ENCODE data around the gene EDN2.

EDN2 gene

DNA sequence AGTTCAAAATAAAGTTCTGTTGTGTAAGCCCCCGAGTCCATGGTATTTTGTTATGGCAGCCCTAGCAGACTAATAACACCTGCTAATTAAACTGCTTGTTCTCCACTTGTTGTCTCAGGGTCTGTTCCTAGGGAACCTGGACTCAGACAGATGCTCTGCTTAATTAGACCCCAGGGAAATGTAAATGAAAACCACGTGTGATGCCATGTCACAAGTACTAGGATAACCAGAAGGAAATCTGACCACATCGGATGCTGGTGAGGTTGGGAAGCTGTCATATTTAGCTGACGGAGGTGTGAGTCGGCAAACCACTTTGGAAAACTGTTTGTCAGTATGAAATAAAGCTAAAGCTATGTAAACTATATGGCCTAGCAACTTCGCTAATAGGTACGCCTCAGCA, 19.6 kb downstream of the EDN2 start:
- DNase-seq (ENCODE audit: low read depth), result no peak

DNA sequence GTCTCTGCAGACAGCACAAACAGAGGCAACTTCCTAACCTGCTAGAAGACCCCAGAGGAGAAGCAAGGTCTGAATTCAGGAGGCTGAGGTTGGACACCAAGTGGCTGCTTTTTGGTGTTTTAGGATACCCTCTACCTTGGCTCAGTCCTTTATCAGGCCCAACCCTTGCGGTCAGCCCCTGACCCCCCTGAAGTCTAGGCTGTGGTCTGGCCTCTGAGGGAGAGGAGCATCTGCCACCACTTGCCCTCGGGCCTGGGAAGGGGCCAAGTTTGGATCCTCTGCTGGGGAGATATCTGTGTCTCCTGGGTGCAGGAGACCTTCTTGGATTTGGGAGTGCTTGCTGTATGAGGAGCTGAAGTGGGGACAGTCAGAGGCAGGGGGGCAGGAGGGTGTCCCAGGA, 21.0 kb downstream of the EDN2 start:
- no peak for DNase-seq (ENCODE audit: low read depth)

GRCh38 chr1:41462680-41463004, 21.8 kb downstream of the EDN2 start:
- DNase-seq (ENCODE audit: low read depth), result no peak

- DNase-seq (ENCODE audit: low read depth), result no peak
Measured at GRCh38 chr1:41461790-41462679, 22.4 kb downstream of the EDN2 start.

DNA sequence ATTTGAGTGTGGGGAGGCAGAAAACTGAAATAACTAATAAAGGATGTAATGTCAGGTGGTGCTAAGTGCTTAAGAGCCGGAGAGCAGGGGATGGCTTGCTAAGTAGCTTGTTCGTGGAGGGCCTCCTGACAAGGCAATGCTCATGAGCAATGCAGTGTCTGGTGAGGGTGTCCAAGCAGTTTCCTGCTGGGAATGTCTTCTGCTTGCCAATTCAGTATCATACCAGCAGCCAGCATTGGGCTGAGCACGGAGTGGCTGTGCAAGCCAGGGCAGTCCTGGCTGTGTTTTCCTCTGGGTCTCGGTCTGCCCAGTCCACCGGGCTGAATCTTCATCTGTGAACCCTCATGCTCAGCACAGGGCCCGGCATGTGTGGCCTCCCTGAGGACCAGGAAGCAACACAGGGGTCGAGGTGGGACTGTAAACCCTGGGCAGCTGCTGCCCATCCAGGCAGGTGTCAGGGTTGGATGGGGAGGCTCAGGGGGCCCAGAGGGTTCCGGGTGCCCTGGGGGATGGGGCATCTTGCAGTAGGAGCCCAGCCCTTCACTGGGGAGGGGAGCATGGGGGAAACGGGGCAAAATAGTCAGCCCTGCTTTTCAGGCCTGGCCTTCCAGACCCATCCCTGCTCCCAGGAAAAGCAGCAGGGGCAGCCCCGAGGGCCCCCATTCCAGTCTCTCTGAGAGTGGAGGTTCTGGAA, 27.5 kb downstream of the EDN2 start:
- DNase-seq (ENCODE audit: low read depth), result no peak

GRCh38 chr1:41455479-41456332, 28.8 kb downstream of the EDN2 start:
- no peak for DNase-seq (ENCODE audit: low read depth)

GRCh38 chr1:41454406-41454805, 30.1 kb downstream of the EDN2 start:
- DNase-seq (ENCODE audit: low read depth), result no peak

GRCh38 chr1:41452704-41453290, 31.7 kb downstream of the EDN2 start:
- no peak for DNase-seq (ENCODE audit: low read depth)

- DNase-seq (ENCODE audit: low read depth), result no peak
Measured at GRCh38 chr1:41450747-41451285, 33.7 kb downstream of the EDN2 start.

DNA sequence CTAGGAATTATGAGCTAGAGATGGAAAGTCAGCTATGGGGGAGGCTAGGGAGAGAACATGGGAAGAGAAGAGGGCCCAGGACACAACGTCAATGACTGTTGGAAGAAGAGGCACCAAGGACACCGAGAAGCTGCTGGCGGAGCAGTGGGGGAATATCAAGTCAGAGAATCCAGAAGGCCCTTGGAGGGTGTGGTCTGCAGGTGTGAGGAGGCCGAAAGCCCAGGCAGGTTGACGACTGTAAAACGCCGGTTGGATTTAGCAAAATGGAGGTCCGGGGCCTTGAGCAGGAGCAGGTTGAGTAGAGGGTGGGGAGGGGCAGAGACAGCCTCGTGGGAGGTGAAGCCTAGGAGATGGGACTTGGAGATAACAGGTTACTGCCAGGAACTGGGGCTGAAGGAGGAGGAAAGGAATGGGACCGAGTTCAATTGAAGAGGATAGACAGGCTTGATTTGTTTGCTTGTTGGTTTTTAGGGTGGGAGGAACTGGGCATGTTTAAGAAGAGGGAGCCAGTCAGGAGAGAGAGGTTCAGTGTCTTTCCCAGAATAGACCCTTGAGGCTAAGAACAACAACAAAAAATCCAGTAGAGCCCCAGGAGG, 35.1 kb downstream of the EDN2 start:
- DNase-seq (ENCODE audit: low read depth), result no peak

GRCh38 chr1:41448821-41449220, 35.7 kb downstream of the EDN2 start:
- no peak for DNase-seq (ENCODE audit: low read depth)

DNA sequence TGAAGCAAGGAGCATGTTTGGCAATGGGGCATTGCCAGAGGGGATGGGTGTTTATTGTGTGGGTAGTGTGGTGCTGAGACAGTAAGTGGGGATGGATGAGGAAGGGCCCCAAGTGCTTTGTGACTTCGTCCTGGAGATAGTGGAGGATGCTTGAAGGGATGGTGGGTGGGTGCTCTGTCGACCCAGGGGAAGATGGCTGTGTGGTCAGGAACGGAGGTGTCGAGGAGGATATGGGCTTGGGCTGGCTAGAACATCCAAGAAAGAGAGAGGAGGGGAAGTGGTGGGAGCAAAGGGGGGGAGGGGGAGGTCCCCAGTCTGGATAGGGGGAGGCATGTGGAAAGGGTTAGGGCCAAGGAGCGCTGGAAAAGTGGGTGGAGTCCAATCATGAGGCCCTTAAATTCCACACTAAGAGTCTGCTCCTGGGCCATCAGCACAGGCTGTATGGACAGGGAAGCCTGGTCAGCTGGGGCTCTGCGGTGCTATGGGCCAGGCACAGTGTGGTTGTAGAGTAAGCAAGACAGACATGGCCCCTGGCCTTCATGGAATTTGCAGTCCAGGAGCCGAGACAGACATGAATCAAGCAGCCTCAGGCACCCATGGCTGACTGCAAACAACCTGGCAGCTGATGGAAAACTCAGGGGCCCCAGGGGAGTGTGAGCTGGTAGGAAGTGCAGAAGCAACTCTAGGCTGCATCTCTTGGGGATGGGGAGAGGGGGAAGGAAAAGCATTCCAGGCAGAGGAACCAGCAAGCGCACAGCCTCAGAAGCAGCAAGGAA, 36.3 kb downstream of the EDN2 start:
- DNase-seq (ENCODE audit: low read depth), result no peak

- no peak for DNase-seq (ENCODE audit: low read depth)
Measured at GRCh38 chr1:41446851-41447610, 37.5 kb downstream of the EDN2 start.

DNA sequence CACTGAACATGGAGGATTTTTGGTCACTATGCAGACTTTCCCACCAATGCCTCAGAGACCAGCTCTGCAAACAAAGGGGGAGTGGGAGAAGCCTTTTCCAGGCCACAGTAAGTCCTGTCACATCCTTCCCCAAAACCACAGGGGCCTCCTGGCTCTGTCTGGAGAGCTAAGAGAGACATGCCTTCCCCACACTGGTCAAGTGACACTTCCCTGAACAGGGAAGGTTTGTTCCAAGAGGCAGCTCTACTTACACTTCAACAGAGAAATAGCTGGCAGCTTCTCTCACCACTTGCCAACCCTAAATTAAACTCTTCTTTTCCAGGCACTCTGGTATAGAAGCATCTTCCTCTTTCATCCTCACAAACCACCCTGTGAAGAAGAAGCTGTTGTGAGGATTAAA, 39.7 kb downstream of the EDN2 start:
- no peak for DNase-seq (ENCODE audit: low read depth)

DNA sequence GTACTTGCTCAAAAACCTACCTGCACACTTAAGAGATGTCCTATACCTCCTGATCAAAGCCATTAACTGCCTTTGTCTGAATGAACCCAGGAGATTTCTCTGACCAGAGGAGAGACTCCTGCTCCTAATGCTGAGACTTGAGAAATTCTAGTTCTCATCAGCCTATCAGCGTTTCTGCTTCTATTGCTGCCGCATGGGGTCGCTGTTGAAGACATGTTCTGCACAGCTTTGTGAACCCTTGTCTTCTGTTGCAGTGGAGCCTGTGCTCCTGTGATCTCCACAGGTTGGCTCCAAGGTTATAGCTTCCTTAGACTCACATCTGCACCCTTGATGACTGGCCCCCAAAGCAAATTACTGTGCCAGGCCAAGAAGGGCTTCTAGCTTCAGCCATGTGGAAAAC, 40.2 kb downstream of the EDN2 start:
- no peak for DNase-seq (ENCODE audit: low read depth)

GRCh38 chr1:41442697-41443251, 41.7 kb downstream of the EDN2 start:
- no peak for DNase-seq (ENCODE audit: low read depth)

DNA sequence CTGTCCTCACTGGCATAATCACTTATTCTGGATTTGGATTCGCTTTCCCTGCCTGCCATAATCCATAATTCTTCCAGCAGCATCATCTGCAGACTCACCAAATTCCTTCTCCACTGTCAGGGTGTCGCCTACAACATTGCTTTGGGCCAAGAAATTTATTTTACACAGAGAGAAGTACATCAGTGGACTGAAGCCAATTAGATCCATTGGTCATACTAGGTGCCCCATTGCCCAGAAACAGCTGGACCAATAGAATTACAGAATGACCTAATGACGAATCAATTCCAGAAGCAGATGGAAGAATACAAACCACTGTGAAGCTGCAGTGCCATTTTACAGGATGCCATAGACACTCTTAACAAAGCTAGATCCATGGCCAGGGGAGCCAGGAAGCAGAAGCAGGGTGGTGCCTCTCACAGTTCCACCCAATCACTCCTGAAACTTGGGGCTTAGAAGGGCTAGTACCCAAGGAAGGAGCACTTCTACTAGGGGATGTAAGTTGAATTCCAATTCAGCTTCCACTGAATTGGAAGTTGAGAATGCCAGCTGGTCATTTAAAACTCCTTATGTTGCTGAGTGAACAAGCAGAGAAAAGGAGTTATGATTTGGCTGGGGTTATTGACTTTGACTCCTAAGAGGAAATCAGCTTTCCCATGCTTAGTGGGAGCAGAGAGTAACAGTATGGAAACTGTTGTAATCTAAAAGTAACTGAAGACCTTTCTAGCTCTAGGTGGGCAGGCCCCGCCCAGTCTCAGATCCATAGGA, 44.0 kb downstream of the EDN2 start:
- no peak for DNase-seq (ENCODE audit: low read depth)

GRCh38 chr1:41439234-41439633, 45.2 kb downstream of the EDN2 start:
- DNase-seq (ENCODE audit: low read depth), result no peak

DNA sequence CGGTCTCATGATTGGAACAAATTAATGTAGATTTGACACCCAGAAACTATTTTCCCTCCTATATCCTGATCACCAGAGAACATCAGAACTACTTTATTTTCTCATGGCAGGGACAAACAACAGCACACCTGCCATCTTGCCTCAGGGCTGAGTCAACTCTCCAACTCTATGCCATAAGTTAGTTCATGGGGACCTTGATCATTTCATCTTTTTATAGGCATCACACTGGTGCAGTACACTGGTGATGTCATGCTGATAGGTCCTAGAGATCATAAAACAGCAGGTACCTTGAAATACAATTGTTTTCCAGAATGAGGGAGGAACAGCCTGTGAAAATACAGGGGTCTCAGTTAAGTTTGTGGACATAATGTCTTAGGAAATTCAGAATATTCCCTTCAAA, 45.8 kb downstream of the EDN2 start:
- DNase-seq (ENCODE audit: low read depth), result no peak

Data from stimulated activated CD8-positive, alpha-beta memory T cell treated with anti-CD3 and anti-CD28 coated beads, Interleukin-12 subunit alpha, Interleukin-12 subunit beta, amount 100 ng/mL, for 1 hour (primary cell).